Esophagus squamous epithelium (tissue), 5 donors: Measurements from ENCODE around the gene ARF6. TPM values are rescaled to one million over a fixed set of nuclear protein-coding genes. Genes with fewer than 3 reads are reported as not detected.

Experiments used
- DNase-seq: peaks from one replicate; lab custom pipeline; 2025; lab: John Stamatoyannopoulos, UW
- H3K27ac ChIP-seq, 4 donors: fragments of 200-600 bp; sonication (generic); one replicate each; pipeline ENCODE4 v1.5.1; 2016 to 2019; ENCODE audit warnings: mild to moderate bottlenecking in 1 of 4
- H3K27me3 ChIP-seq, 4 donors: fragments of 200-600 bp; sonication (generic); 1 replicate in 3 of 4; 2 replicates in 1 of 4; pipeline versions ENCODE4 v1.5.1 to v1.6.0; 2017 to 2021; ENCODE audit warnings: antibody characterized with exemption in 1 of 4
- H3K36me3 ChIP-seq, 3 donors: fragments of 200-600 bp; sonication (generic); one replicate each; pipeline ENCODE4 v1.5.1; 2016 to 2019
- H3K4me1 ChIP-seq, 3 donors: fragments of 200-600 bp; sonication (generic); one replicate each; pipeline ENCODE4 v1.5.1; 2017 to 2019
- H3K4me3 ChIP-seq, 4 donors: fragments of 200-600 bp; sonication (generic); 1 replicate in 3 of 4; 2 replicates in 1 of 4; pipeline ENCODE4 v1.5.1; 2016 to 2019; ENCODE audit warnings: mild to moderate bottlenecking in 2 of 4, moderate library complexity in 1 of 4
- H3K9me3 ChIP-seq, 3 donors: fragments of 200-600 bp; sonication (generic); one replicate each; pipeline ENCODE4 v1.5.1; 2016 to 2019
- CTCF ChIP-seq, 6 experiments: fragments of 450-650 bp in 4 of 6; fragments of 200-600 bp in 2 of 6; sonication (generic) in 2 of 6; IDR thresholded peaks; one replicate each; pipeline ENCODE4 v1.5.1; 2016 to 2019; ENCODE audit warnings: antibody characterized with exemption in 6 of 6, mild to moderate bottlenecking in 4 of 6, moderate library complexity in 4 of 6
- POLR2A ChIP-seq, 4 donors: fragments of 450-650 bp; IDR thresholded peaks; one replicate each; pipeline ENCODE4 v1.6.1; 2017; ENCODE audit warnings: antibody characterized with exemption in 4 of 4, mild to moderate bottlenecking in 4 of 4, moderate library complexity in 3 of 4
- WGBS, 2 donors: methylation state at CpG; one replicate each; pipeline ENCODE4 v1.1.5; 2018; 5-methylcytosine and 5-hydroxymethylcytosine counted together
- intact Hi-C: fragments of 100-400 bp; cut with DNase I; formaldehyde crosslinking; loops from one replicate; pipeline ENCODE4 v1.15.0; 2022
- total RNA-seq, 4 donors: library from RNA; depleted of rRNA; stranded (reverse); fragments of >200 nt; gene quantifications; one replicate each; pipeline ENCODE4 v1.1.0, GENCODE V29; 2016
- donor health status: DM: yes; HTN: yes; CAD: no.

The ARF6 gene
- total RNA-seq, 4 donors from 2014 or later, result 109 to 156 (median 133) TPM

GRCh38 chr14:49921401-49921800 lies 28.5 kb downstream of the ARF6 start:
- intact Hi-C loops, result no loop called here

DNA sequence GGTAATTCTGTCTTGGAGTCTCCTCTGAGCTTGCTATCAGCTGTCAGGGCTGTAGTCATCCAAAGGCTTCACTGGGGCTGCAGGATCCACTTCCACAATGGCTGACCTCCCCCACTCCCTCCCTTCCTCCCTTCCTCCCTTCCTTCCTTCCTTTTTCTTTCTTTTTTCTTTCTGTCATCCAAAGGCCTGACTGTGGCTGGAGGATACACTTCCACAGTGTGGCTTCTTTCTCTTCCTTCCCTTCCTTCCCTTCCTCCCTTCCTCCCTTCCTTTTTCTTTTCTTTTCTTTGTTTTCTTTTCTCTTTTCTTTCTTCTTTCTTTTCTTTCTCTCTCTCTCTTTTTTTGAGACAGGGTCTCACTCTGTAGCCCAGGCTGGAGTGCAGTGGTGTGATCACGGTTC lies 30.6 kb downstream of the ARF6 start:
- intact Hi-C loops, result no loop called here
- Histone ChIP-seq H3K36me3 (no peaks in the 10 kb centered on the region), H3K9me3 (no peaks in the 10 kb centered on the region), H3K27ac (no peak overlapping the region), H3K4me1 (no peaks in the 10 kb centered on the region), H3K27me3 (no peaks in the 10 kb centered on the region), H3K4me3 (no peak overlapping the region)
- TF ChIP-seq CTCF (IDR thresholded peaks at IDR 0.05) (no peak), POLR2A (IDR thresholded peaks at IDR 0.05) (no peak)
- DNase-seq, result no peak
- WGBS, 2 donors, result 100% methylated on average over 1 of the region's 1 CpG

More at GRCh38 chr14:49921401-49921800, 28.5 kb downstream of the ARF6 start:
- Histone ChIP-seq H3K4me3 (no peak overlapping the region), H3K27ac (no peak overlapping the region), H3K36me3 (no peaks in the 10 kb centered on the region), H3K4me1 (no peaks in the 10 kb centered on the region), H3K9me3 (no peaks in the 10 kb centered on the region), H3K27me3 (no peaks in the 10 kb centered on the region)
- WGBS, 2 donors, result 80 to 95% methylated on average over 1 of the region's 1 CpG
- DNase-seq, result no peak
- TF ChIP-seq POLR2A (IDR thresholded peaks at IDR 0.05) (no peak), CTCF (IDR thresholded peaks at IDR 0.05) (no peak)

DNA sequence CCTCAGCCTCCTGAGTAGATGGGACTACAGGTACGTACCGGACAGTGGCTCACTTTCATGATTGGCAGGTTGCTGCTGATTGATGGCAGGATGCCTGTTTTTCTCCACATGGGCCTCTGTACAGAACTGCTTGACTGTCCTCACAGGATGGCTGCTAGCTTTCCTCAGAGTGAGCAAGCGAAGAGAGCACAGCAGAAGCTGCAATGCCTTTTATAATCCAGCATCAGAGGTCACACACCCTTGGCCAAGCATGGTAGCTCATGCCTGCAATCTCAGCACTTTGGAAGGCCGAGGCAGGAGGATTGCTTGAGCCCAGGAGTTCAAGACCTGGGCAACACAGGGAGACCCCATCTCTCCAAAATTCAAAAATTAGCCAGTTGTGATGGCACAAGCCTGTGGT lies 31.0 kb downstream of the ARF6 start:
- Histone ChIP-seq H3K4me3 (no peak overlapping the region), H3K9me3 (no peaks in the 10 kb centered on the region), H3K36me3 (no peaks in the 10 kb centered on the region), H3K27me3 (no peaks in the 10 kb centered on the region), H3K27ac (no peak overlapping the region), H3K4me1 (no peaks in the 10 kb centered on the region)
- intact Hi-C loops, result no loop called here
- TF ChIP-seq CTCF (IDR thresholded peaks at IDR 0.05) (no peak), POLR2A (IDR thresholded peaks at IDR 0.05) (no peak)
- no peak for DNase-seq
- 86 to 89% methylated on average over 3 of the region's 4 CpGs for WGBS, 2 donors

GRCh38 chr14:49924852-49925251 lies 32.0 kb downstream of the ARF6 start:
- Histone ChIP-seq H3K27me3 (no peaks in the 10 kb centered on the region), H3K36me3 (no peaks in the 10 kb centered on the region), H3K9me3 (no peaks in the 10 kb centered on the region), H3K4me1 (peaks cover 0 to 1% (median 0%) of the 10 kb centered on the region in 3 donors), H3K4me3 (no peak overlapping the region), H3K27ac (no peak overlapping the region)
- intact Hi-C loops, result no loop called here
- TF ChIP-seq CTCF (IDR thresholded peaks at IDR 0.05), result no peak
- TF ChIP-seq POLR2A (IDR thresholded peaks at IDR 0.05), result no peak
- no peak for DNase-seq
- WGBS, 2 donors, result 95 to 96% methylated on average over 4 of the region's 4 CpGs

- H3K4me3 ChIP-seq, result no peak overlapping the region
- H3K27ac ChIP-seq, result no peak overlapping the region
- H3K9me3 ChIP-seq, result no peaks in the 10 kb centered on the region
- intact Hi-C loops, result no loop called here
- peaks cover 0 to 14% (median 0%) of the 10 kb centered on the region in 3 donors for H3K4me1 ChIP-seq
- TF ChIP-seq CTCF (IDR thresholded peaks at IDR 0.05) (no peak), POLR2A (IDR thresholded peaks at IDR 0.05) (no peak)
- H3K27me3 ChIP-seq, result no peaks in the 10 kb centered on the region
- WGBS, 2 donors, result 73 to 87% methylated on average over 2 of the region's 2 CpGs
- no peak for DNase-seq
- H3K36me3 ChIP-seq, result no peaks in the 10 kb centered on the region
Observed at GRCh38 chr14:49926803-49927202, 33.9 kb downstream of the ARF6 start.
